DOHH2 (cell line): ENCODE results near the gene WNT2.

ENCODE experiments used
- H3F3A ChIP-seq: fragments of 200-600 bp; sonication (generic), shearing (Covaris generic); 2 replicates; pipeline ENCODE4 v1.6.0; 2016; ENCODE audit warnings: antibody characterized with exemption, mild to moderate bottlenecking; ENCODE audit not compliant: control insufficient read depth, insufficient read depth
- H3K27ac ChIP-seq: fragments of 200-600 bp; sonication (generic); 2 replicates; pipeline ENCODE4 v1.5.1; 2014; ENCODE audit warnings: low read depth, mild to moderate bottlenecking, low read length, moderate library complexity
- H3K27me3 ChIP-seq: fragments of 200-600 bp; sonication (generic); 2 replicates; pipeline ENCODE4 v1.6.1; 2014; ENCODE audit warnings: mild to moderate bottlenecking, low read length, mixed read lengths; ENCODE audit not compliant: control insufficient read depth
- H3K36me3 ChIP-seq: fragments of 200-600 bp; sonication (generic); 2 replicates; pipeline ENCODE4 v1.6.1; 2014; ENCODE audit warnings: mild to moderate bottlenecking, low read length, moderate library complexity, mixed read lengths; ENCODE audit not compliant: control insufficient read depth
- H3K4me1 ChIP-seq: fragments of 200-600 bp; sonication (generic); 2 replicates; pipeline ENCODE4 v1.6.1; 2014; ENCODE audit warnings: mild to moderate bottlenecking, low read length, mixed read lengths; ENCODE audit not compliant: control insufficient read depth
- H3K4me2 ChIP-seq: fragments of 200-600 bp; sonication (generic); 2 replicates; pipeline ENCODE4 v1.6.0; 2014; ENCODE audit warnings: mild to moderate bottlenecking, low read length, moderate library complexity
- H3K4me3 ChIP-seq: fragments of 200-600 bp; sonication (generic); 2 replicates; pipeline ENCODE4 v1.5.1; 2014; ENCODE audit warnings: mild to moderate bottlenecking, low read length, mixed read lengths
- H3K79me2 ChIP-seq: fragments of 200-600 bp; sonication (generic); 2 replicates; pipeline ENCODE4 v1.6.1; 2014; ENCODE audit warnings: mild to moderate bottlenecking, low read length, mixed read lengths; ENCODE audit not compliant: control insufficient read depth
- H3K9me2 ChIP-seq: fragments of 200-600 bp; sonication (generic); replicated peaks from 2 replicates; pipeline ENCODE4 v1.6.1; 2014; ENCODE audit warnings: mild to moderate bottlenecking, low read length, mixed read lengths; ENCODE audit not compliant: control insufficient read depth
- H3K9me3 ChIP-seq: fragments of 200-600 bp; sonication (generic); 2 replicates; pipeline ENCODE4 v1.6.1; 2014; ENCODE audit warnings: antibody characterized with exemption, low read length, mixed read lengths; ENCODE audit not compliant: control insufficient read depth, insufficient read depth
- H4K20me1 ChIP-seq: fragments of 200-600 bp; sonication (generic); 2 replicates; pipeline ENCODE4 v1.6.0; 2014; ENCODE audit warnings: low read depth, mild to moderate bottlenecking, antibody characterized with exemption, low read length, moderate library complexity; ENCODE audit not compliant: control insufficient read depth, insufficient read depth
- EZH2phosphoT487 ChIP-seq: fragments of 200-600 bp; sonication (generic); IDR thresholded peaks from 2 replicates; pipeline ENCODE4 v1.6.1; 2017; ENCODE audit warnings: borderline replicate concordance, mild to moderate bottlenecking, antibody characterized with exemption, low read length, moderate library complexity, mixed read lengths
- TF ChIP-seq, protein P1 (sequence below): fragments of 200-600 bp; sonication (generic); IDR thresholded peaks from one replicate; pipeline ENCODE4 v1.5.1; 2014; ENCODE audit warnings: antibody characterized with exemption, mild to moderate bottlenecking, low read depth, low read length; ENCODE audit not compliant: poor library complexity, severe bottlenecking

Gene WNT2

DNA sequence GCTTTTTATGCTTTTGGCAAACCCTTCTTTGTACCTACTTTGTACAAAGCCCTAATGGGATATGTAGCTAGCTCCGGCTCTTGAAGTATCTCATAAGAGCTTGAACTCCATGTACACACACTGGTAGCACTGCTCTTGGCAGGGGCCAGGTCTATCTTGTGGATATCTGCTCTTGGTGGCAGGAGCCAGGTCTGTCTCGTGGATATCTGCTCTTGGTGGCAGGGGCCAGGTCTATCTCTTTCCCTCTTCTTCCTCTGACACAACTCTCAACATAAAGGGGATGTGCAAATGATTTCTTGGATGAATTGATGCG lies 91.9 kb downstream of the WNT2 start:
- Histone ChIP-seq H3K4me1 (no peaks in the 10 kb centered on the region), H3K9me2 (no peaks in the 10 kb centered on the region), H3K79me2 (no peaks in the 10 kb centered on the region), H3K27ac (no peak overlapping the region), H3K9me3 (no peaks in the 10 kb centered on the region), H4K20me1 (no peaks in the 10 kb centered on the region), H3K27me3 (no peaks in the 10 kb centered on the region), H3K4me3 (no peak overlapping the region), H3K36me3 (no peaks in the 10 kb centered on the region), H3F3A (no peaks in the 10 kb centered on the region), H3K4me2 (no peak overlapping the region)
- TF ChIP-seq, protein P1, sequence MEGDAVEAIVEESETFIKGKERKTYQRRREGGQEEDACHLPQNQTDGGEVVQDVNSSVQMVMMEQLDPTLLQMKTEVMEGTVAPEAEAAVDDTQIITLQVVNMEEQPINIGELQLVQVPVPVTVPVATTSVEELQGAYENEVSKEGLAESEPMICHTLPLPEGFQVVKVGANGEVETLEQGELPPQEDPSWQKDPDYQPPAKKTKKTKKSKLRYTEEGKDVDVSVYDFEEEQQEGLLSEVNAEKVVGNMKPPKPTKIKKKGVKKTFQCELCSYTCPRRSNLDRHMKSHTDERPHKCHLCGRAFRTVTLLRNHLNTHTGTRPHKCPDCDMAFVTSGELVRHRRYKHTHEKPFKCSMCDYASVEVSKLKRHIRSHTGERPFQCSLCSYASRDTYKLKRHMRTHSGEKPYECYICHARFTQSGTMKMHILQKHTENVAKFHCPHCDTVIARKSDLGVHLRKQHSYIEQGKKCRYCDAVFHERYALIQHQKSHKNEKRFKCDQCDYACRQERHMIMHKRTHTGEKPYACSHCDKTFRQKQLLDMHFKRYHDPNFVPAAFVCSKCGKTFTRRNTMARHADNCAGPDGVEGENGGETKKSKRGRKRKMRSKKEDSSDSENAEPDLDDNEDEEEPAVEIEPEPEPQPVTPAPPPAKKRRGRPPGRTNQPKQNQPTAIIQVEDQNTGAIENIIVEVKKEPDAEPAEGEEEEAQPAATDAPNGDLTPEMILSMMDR, result no peak
- no peak for TF ChIP-seq EZH2phosphoT487

DNA sequence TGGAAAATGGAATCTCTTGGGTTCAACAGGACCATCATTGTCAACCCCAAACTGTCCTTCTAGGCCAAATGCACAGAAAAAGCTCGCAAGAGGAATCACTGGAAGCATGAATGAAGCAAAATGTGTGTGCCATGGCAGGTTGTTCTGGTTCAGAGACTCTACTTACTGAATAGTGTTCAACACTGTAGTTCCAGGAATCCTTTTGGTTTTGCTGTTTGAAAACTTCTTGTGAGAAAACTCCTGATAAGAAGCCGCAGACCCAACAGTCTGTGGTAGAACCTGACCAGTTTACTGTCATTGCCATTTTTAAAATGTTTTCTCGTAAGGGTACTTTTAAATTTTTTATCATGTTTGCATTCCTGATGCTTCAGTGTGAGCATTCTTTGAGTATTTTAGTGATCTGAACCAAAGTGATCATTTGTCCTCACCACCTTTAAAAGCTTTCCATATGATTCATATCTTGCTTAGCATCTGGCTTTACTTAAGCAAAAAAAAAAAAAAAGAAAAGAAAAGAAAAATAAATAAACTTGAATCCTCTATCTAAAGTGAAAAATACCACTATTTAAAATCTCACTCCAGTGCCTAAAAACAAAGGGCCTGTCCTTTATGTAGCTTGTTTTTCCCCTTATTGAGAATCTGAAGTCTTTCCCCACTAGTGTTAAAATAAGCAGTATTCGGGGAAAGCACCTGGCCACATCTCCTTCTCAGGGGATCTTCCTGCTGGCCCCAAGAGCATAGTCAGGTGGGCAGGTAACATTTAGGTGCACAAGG lies 92.4 kb downstream of the WNT2 start:
- Histone ChIP-seq H3K4me2 (no peak overlapping the region), H3K4me1 (no peaks in the 10 kb centered on the region)
- TF ChIP-seq, protein P1, result no peak
- TF ChIP-seq EZH2phosphoT487, result no peak

DNA sequence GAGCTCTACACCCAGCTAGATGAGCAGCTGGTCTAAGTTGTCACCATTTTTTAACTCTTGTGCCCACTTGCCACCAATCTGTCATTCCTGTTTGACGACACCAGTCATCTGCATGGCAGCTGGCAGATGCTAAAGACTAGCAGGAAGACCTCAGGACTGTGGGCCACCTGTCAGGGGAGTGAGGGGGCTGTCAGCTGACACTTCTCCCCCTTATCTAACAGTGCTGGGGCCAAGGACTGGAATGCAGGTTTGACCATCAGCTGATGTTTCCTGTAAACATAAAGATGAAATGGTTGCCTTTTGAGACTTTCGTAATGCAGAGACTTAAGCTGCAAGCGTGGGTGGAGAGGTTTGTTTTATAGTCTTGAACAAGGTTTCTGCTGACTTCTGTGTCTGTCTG lies 93.5 kb downstream of the WNT2 start:
- H3K36me3 ChIP-seq, result no peaks in the 10 kb centered on the region
- no peaks in the 10 kb centered on the region for H3K27me3 ChIP-seq
- H3F3A ChIP-seq, result no peaks in the 10 kb centered on the region
- no peaks in the 10 kb centered on the region for H3K9me2 ChIP-seq
- no peaks in the 10 kb centered on the region for H3K4me1 ChIP-seq
- TF ChIP-seq EZH2phosphoT487, result no peak
- TF ChIP-seq, protein P1, result no peak
- H3K4me2 ChIP-seq, result no peak overlapping the region
- no peaks in the 10 kb centered on the region for H4K20me1 ChIP-seq
- H3K27ac ChIP-seq, result no peak overlapping the region
- no peaks in the 10 kb centered on the region for H3K9me3 ChIP-seq
- no peaks in the 10 kb centered on the region for H3K79me2 ChIP-seq
- no peak overlapping the region for H3K4me3 ChIP-seq

More for the DNA sequence above, 92.4 kb downstream of the WNT2 start:
- Histone ChIP-seq H3K36me3 (no peaks in the 10 kb centered on the region), H4K20me1 (no peaks in the 10 kb centered on the region), H3K79me2 (no peaks in the 10 kb centered on the region), H3K27ac (no peak overlapping the region), H3K27me3 (no peaks in the 10 kb centered on the region), H3K9me2 (no peaks in the 10 kb centered on the region), H3F3A (no peaks in the 10 kb centered on the region), H3K9me3 (no peaks in the 10 kb centered on the region), H3K4me3 (no peak overlapping the region)
